EH (cell line): ENCODE data around the gene TRPM5.

ENCODE experiments used
- DNase-seq: peaks from one replicate; pipeline ENCODE4 v3.0.0-alpha.2; 2015; ENCODE audit warnings: low read depth

TRPM5 gene

GRCh38 chr11:2452321-2453012 lies 8.2 kb upstream of the TRPM5 start:
- no peak for DNase-seq

- no peak for DNase-seq
These were observed 7.6 kb upstream of the TRPM5 start for GRCh38 chr11:2451916-2452315.

DNA sequence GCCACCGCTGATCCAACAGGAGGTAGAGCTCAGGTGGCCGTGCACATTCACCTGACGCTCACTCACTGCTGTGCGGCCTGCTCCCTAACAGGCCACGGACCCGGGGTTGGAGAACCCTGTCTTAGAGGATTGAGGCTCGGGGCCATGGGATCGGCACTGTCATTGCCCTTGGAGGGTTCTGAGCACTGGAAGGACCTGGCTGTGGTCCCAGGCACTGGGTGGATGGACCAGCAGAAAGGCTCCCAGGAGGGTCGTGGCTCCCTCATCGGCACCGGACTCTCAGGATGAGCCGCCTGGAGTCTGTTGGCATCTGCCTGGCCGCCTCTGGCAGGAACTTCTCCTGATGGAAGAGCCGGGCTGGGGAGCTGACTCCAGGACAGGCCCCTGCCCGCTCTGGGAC lies 7.0 kb upstream of the TRPM5 start:
- DNase-seq: no peak

- DNase-seq: no peak
These were observed 6.2 kb upstream of the TRPM5 start for GRCh38 chr11:2450321-2451041.

DNA sequence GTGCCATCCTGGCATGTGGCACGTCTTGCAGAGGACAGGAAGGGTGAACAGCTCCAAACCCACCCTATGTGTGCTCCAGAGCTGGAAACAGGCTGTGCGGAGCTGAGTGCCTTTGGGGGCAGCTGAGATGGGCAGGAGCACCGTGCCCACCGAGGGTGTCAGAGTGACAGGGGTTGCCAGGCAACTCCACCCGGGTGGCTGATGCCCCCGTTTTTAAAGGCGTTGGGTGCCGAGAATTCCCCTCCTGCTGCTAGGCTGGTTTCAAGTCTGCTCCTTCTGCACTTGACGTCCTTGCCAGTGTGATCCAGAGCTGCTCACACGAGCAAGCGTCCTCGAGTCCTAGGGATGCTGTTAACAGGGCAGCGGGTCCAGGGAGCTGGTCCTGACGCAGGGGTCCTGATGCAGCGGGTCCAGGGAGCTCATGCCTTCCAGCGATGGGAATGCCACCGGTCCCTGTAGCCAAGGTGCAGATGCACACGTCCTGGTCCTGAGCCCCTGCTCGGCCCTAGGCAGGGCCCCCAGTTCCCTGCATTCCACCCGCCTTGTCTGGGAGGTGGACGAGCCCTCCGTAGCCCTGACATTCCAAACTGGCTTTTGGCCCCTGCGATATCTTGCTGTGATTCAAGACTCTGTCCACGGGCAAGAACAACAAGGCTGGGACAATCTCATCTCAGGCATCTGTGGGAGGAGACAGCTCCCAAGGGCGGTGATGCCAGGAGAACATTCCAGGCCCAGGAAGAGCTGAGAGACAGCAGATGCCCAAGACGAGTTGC lies 5.4 kb upstream of the TRPM5 start:
- no peak for DNase-seq

GRCh38 chr11:2448661-2449547 lies 4.6 kb upstream of the TRPM5 start:
- no peak for DNase-seq

DNA sequence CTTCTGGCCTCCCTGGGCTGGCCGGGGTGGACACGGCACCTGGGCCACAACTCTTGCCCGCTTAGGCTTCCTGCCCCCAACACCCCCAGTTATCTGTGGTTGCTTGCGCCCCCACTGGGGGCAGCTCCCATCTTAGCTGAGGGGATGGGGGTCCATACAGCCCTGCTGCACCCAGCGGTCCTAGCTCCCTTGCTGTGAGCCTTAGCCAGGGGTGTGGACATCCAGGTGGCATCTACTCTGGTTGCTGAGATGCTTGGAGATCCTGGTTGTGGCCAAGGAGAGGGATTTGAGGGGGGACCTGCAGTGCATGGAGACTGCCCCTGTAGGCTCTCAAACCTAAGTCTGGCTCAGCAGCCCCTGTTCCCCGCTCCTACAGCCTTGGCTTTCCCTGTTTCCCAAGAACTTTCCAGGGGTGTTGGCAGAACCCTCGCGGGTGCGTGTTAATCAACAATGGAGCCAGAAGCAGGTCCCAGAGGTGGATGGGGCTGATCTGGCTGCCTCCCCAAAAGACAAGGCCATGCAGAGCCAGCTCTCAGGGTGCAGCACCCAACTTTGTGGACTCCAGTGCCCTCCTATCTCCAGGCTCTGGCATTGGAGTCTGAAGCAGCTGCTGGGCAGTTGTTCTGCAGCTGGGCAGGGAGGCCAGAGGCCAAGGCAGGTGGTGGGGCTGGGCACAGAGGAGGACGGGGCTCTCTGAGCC lies 3.8 kb upstream of the TRPM5 start:
- no peak for DNase-seq

DNA sequence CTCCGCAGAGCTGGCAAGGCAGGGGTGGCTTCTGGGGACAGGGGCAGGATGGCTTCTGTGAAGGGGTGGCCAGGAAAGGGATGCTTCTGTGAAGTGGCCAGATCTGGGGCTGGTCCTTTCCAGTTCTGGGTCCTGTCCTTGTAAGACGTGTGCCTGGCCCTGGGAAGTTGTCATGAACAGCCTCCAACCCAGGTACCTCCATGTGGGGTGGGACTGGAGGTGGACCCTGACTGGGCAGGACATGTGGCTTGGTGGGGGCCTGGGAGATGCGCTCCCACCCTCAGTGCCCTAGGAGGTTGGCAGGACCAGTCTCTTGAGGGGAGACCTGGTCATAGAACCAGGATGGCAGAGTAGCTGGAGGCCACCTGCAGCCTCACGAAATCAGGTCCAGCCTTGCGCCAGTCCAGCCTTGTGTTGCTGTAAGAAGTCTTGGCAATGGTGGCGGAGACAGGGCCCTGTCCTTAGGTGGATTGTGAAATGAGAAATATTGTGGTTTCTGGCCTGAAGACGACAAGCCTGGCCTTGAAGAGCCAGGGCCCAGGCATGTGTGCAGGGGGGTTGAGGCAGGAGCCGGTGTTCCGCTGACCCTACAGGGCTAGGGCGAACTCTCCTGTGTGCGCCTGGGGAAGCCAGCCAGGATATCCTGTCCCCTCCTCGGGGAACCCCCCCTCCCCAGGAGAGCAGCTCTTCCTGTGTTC lies 3.1 kb upstream of the TRPM5 start:
- no peak for DNase-seq

GRCh38 chr11:2446590-2447252 lies 2.4 kb upstream of the TRPM5 start:
- DNase-seq: no peak

- no peak for DNase-seq
These were observed 1.6 kb upstream of the TRPM5 start for GRCh38 chr11:2445746-2446551.

- DNase-seq: peak; percentile 5
These were observed 769 bp upstream of the TRPM5 start, which contains the start of gene KCNQ1 for GRCh38 chr11:2444821-2445745. KCNQ1 (plus strand) TSS chr11:2445008; CDS start chr11:2445099, 91 bp downstream.

DNA sequence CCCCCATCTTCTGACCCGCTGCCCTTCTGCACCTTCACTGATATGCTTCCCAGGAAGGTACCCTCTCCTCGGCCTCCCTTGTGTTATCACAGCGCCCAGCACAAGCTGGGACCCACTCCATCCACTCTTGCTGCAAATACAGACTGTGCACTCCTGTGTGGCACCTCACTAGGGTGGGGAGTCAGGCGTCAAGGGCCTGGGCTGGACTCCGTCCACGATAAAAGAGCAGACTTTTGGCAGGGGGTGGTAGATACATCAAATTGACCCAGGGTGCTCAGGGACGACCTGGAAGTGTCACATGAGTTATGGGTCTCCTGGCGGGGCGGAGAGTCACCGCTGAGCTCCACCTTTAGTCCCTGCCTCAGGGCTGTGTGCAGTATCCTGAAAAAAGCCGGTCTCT lies 908 bp downstream of the TRPM5 start:
- DNase-seq: no peak

GRCh38 chr11:2442589-2442988 lies 1.7 kb downstream of the TRPM5 start:
- no peak for DNase-seq

GRCh38 chr11:2441171-2441570 lies 3.1 kb downstream of the TRPM5 start:
- no peak for DNase-seq

DNA sequence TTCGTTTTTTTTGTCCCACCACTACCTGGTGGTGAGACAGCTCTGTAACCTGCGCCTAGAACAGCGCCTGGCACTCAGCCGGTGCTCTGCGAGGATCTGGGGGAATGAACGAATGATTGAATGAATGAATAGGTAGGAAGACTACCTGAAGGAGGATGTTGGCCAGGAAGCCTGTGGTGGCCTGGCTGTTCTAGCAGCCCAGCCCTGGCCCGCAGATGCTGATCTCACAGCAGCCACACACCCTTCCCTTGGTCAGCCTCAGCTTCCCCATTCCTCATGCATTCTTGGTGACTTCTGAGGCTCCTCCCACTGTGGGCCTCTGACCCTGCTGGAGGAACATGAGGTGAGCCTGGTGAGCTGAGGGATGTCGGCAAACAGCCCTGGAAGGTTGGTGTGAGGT lies 3.7 kb downstream of the TRPM5 start:
- DNase-seq: no peak

GRCh38 chr11:2439820-2440219 lies 4.5 kb downstream of the TRPM5 start:
- DNase-seq: no peak

DNA sequence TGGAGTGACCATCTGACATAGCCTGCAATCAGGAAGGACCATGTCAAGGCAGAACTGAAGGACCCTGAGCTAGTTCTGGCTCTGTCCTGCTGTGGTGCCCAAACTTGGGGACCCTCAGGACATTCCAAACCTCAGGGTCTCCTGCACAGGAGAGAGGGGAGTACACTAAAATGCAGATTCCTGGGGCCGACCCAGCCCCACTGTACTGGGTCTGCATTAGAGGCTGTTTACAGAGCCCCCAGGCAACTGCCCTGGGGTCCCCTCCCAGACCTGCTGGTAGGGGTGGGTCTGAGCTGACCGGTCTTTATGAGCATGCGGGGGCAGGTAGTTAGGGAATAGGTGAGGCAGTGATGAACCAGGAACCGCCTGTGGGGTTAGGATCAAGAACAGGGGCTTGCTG lies 6.8 kb downstream of the TRPM5 start:
- no peak for DNase-seq

DNA sequence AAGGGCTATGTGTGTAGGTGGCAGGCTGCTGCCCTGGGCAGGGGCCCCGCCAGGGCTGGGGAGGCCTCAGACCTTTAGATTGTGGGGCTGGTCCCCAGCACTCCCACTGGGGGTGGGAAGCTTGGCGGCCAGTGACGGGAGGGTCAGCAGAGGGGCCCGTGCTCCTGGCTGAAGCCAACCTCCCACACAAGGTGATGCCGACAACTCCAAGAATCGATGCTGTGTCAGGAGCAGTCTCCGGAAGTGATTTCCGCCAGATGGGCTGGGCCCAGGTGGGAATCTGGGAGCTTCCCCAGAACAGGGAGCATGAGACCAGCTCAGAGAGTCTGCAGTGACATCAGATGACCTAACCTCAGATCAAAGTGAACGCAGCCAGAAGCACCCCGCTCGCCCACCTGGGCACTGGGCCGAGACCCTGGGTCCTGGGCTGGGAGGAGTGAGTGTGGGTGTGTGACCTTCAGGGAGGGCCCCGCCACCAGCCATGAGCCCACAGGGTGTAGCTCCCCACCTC lies 7.7 kb downstream of the TRPM5 start:
- no peak for DNase-seq
